NCI-H1694 treated with DMSO at 0.1 percent for 48 hours (cell line): ENCODE data around the gene CARNS1.

Experiments
- DNase-seq: peaks from one replicate; lab custom pipeline; 2025; lab: John Stamatoyannopoulos, UW

CARNS1 gene

GRCh38 chr11:67376063-67376820 is 39.2 kb upstream of the CARNS1 start:
- DNase-seq = no peak

DNA sequence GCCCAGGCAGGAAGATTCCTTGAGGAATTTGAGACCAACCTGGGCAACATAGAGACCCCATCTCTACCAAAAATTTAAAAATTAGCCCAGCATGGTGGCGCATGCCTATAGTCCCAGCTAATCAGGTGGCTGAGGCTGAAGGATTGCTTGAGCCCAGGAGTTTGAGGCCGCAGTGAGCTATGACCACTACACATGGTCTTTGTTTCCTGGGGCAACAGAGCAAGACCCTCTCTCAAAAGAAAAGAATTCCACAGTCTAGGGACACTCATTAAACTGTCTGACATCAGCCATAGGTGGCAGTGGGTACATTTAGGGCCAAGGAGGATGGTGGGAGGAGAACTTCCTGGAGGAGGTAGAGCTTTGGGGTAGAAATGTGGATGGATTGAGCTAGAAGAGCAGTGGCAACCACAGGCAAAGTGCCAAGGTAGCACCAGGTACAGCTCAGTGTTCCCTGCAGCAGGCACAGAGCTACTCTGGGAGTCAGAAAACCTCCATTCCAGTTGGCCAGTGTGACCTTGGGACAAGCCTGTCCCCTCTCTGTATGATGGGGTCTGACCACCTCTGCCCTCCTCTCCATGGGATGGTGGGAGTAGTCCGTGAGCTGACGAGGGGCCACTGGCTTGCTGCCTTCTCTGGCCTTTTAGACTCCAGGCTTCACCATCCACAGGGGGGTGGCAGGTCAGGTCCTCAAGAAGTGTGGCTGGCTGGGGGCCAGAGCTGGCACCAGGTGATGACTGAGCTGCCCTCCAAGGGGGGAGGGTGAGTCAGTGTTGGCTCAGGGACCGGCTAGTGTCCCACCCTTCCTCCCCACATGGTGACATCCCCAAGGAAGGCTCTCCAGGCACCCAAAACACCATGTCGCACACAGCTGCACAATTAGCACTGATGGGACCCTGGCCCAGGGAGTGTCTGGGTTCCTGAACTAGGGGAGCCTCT is 38.3 kb upstream of the CARNS1 start:
- no peak for DNase-seq

DNA sequence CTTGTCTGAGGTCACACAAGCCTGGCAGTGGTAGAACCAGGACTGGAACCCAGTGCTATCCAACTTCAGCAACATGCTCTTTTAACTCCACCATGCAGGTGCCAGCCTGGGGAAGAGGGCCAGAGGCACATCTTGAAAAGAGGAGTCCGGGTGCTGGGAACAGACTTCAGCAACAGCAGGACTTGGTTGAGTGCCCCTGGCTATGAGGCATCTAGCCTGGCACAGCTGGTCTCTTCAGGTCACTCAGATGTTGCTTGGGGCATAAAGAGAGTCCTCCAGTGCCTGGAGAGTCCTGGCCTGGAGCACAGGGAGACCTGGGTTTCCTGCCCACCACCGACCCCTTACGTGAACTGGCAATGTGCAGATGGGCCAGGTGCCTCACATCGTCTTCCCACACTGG is 36.9 kb upstream of the CARNS1 start:
- no peak for DNase-seq

- no peak for DNase-seq
Observed at GRCh38 chr11:67379061-67380058, 36.1 kb upstream of the CARNS1 start.

DNA sequence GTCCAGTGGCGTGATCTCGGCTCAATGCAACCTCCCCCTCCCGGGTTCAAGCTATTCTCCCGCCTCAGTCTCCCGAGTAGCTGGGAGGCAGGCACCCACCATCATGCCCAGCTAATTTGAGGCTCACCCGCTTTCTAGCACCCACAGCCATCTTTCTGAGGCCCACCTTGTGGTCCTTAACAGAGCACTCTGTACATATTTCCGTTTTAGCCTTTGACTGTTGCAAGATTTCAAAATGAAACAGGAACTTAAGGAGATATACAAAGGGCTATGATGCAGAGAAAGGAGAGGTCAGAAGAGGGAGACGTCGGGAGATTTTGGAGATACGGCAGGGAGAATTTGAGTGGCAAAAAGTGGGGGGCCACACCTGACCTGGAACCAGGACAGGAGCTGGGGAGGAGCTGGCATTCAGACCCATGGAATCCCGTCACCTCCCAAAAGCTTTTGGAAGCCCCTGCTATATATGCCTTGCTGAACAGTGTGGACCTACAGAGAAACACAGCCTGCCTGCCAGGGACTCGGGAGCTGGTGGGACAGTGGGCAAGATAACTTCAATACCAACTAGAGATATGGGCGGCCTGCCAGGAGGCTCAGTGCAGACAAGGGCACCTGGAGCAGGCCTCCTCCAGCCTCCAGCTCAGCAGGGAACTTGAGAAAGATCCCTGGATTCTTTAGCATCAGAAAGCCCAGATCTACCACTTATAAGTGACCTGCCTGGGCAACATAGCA is 34.1 kb upstream of the CARNS1 start:
- DNase-seq = no peak

DNA sequence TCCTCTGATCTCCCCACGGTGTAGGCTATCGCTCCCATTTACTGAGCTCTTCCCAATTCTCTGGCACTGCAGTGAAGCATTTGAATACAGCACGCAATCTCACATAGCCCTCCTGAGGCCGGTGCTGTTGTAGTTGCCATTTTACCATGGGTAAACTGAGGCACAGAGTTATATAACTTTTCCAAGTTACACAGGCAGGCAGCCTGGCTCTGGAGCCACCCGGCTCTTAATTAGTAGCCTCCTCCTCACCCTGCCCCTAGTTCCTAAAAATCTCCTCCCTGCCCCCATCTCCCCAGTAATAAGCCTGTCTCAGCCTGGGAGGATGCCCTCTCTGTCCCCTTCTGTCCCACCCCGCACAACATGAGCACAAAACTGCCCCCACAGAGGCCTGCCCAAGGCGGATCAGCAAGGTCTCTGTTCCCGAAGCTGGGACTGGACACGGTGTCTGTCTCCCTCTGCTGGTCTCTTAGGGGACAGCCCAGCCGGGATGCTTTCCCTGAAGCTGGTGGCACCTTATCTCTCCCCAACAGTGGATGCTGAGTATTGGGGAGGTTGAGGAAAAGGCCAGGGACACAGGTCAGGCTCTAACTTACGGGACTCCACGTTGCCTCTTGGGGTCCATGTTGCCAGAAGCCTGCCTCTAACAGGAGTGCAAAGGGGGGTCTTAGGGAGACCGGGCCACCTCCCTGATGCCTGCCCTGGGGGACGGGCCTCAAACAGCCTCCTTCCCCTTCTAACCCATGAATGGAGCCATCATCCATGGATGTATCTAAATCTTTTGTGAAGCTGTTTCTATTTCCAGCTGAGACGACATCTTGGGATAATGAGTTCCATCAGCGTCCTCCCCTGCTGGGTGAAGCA is 33.0 kb upstream of the CARNS1 start:
- DNase-seq = peak; percentile 54

DNA sequence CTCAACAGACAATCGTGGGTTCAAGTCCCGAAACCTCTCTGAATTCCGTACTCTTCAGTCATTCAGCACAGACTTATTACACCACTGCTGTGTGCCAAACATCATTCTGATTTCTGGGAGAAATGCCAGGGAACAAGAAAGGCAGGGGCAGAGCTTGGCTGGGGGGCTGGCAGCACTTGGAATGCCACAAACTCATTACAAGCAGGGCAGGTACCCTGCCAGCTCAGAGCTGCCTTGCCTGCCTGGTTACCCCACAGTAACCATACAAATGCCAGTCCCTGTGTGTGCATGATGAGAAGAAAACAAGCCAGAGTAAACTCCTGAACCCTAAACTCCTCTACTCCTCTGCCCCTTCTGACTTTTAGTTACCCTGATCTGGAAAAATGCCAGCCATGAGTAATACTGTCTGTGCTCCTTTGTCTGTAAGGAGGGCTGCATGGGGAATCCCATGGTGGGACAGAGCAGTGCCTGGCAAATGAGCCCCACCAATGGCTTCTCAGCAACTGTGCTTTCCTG is 30.6 kb upstream of the CARNS1 start:
- DNase-seq = no peak

DNA sequence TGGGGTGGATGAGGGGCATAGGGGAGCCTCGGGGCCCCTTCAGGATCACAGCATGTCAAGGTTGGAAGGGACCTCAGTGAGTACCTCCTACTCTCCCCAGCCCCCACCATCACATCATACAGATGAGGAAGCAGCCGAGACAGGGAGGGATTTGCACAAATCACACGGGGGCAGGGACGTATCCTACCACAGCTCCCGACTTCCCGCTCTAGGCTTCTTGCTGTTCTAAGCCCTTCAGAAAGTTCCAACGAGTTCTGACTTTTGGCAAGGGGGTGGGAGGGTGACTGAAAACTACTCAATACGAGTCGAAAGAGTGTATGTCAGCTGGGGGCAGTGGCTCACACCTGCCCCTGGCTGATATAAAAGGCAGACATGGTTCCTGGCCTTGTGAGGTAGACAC is 28.4 kb upstream of the CARNS1 start:
- DNase-seq = no peak

- DNase-seq = no peak
Observed at GRCh38 chr11:67387518-67387917, 28.0 kb upstream of the CARNS1 start.

DNA sequence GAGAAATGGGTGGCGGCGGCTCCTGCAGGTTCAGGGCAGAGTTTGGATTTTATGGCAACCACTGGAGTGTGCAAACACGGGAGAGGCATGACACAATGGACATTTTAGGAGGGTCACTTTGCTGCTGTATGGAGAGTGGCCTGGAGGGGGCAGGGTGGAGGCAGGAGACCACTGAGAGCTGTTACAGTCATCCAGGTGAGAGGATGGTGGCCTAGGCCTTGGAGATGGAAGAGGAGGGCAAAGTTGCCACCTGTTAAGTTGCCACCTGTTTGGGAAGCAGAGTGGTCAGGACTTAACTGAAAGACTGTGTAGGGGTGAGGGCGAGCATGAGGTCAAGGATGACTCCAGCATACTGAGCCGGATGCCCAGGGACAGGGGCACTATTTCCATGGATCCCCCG is 26.0 kb upstream of the CARNS1 start:
- no peak for DNase-seq

DNA sequence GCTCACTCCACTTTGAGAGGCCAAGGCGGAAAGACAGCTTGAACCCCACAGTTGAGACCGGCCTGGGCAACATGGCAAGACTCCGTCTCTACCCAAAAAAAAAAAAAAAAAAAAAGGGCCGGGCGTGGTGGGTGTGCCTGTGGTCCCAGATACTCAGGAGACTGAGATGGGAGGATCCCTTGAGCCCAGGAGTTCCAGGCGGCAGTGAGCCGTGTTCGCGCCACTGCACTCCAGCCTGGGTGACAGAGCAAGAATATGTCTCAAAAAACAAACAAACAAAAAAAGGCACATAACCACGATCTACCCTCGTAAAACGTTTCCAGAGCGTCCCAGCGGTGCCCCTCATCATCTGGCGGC is 24.6 kb upstream of the CARNS1 start:
- DNase-seq = no peak

DNA sequence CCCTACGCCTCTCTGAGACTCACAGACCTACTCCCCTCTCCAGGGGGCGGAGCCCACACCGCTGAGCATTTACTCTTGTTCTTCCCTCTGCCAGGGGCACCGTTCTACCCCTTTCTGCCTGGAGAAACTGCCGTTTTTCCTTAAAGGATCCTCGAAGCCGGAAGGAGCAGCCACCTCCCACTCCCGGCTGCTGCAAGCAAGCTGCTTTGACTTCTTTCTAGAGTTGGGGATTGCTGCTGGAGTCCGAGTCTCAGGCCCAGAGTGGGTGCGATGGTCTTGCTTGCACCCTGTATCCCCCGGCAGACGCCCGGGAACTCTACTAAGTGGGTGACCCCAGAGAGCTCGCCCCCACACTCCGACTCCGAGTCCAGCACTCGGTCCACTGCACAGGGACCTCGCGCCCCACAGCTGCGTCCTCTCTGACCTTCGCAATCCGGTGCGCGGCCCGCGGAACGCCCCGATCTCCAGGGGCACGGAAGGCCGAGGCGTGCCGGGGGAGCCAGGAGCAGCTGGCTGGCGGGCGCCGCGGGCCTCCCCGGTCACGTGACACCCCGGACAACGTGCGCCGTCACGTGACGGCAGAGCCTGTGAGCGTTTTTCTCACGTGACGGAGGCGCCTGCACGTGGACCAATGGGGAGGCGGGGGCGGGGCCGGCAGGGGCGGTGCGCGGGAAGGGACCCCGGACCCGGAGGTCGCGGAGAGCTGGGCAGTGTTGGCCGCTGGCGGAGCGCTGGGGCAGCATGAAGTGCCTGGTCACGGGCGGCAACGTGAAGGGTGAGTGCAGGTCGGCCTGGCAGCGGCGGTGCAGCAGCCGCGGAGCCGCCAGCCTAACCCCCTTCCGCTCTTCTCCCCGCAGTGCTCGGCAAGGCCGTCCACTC is 23.9 kb upstream of the CARNS1 start, which contains the start of gene RAD9A:
RAD9A (plus strand) TSS at position 683 of the 879 bp plus-strand sequence; CDS start at position 742, 59 bp downstream.
- peak; percentile 65 for DNase-seq

DNA sequence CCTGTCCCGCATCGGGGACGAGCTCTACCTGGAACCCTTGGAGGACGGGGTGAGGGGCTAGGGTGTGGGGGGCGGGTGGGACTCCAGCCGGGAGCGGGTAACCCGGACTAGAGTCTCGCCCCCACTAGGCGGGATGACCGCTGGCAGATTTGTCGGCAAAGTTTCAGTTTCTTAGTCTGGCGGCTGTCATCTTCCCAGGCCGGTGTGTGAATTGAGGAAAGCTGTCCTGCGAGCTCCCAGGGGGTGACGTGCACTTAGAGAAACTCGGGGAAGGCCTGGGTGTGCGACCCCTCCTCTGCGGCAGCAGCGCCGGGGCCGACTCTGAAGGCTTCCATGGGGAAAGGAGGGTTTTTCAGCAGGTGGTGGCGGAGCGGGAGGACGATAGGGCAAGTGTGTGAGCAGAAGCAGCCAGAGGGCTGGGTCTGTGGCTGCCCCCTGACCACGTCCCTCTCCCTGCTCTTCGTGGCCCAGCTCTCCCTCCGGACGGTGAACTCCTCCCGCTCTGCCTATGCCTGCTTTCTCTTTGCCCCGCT is 23.2 kb upstream of the CARNS1 start:
- DNase-seq = no peak

DNA sequence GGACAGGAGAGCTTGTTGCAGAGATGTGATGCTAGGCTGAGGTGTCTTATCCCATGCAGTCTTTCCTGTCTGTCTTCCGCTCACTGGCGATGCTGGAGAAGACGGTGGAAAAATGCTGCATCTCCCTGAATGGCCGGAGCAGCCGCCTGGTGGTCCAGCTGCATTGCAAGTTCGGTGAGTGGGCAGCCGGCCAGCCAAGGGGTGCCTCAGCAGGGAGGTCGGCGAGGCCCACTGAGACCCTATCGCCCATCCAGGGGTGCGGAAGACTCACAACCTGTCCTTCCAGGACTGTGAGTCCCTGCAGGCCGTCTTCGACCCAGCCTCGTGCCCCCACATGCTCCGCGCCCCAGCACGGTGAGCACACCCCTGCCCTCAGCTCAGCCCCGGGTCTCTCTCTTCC is 22.0 kb upstream of the CARNS1 start:
- DNase-seq = no peak

GRCh38 chr11:67393990-67394389 is 21.5 kb upstream of the CARNS1 start:
- no peak for DNase-seq

DNA sequence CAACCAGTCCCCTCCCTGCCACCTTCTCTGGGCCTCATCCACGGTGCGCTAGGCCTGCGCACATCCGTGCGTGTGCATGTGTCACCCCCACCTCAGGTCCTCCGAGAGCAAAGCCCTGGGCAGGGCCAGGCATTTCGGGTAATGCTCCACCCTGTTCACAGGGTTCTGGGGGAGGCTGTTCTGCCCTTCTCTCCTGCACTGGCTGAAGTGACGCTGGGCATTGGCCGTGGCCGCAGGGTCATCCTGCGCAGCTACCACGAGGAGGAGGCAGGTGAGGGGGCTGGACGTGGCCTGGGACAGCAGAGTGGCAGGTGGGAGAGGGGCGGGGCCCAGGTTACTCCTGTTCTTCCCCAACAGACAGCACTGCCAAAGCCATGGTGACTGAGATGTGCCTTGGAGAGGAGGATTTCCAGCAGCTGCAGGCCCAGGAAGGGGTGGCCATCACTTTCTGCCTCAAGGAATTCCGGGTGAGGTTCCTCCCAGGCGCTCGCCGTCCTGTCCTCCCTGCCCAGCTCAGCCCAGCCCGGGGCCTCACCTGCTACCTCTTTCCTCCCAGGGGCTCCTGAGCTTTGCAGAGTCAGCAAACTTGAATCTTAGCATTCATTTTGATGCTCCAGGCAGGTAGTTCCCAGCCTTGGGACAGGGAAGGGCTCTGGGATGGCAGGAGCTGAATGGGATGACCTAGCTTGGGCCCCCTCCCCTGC is 19.8 kb upstream of the CARNS1 start:
- DNase-seq = no peak

GRCh38 chr11:67396259-67396581 is 19.3 kb upstream of the CARNS1 start:
- no peak for DNase-seq
